Vagina (tissue), 2 donors: ENCODE data around the gene FOXE3.

Experiments
- CTCF ChIP-seq, 3 experiments: fragments of 450-650 bp in 2 of 3; fragments of 200-600 bp in 1 of 3; sonication (generic) in 1 of 3; IDR thresholded peaks; one replicate each; pipeline ENCODE4 v1.5.1; 2017 to 2019; ENCODE audit warnings: antibody characterized with exemption in 3 of 3, mild to moderate bottlenecking in 2 of 3, moderate library complexity in 2 of 3
- POLR2AphosphoS5 ChIP-seq, 2 donors: sonication (generic); formaldehyde crosslinking; IDR thresholded peaks; one replicate each; pipeline ENCODE4 v1.9.0; 2017; ENCODE audit warnings: antibody characterized with exemption in 2 of 2, mild to moderate bottlenecking in 2 of 2, low read depth in 1 of 2; ENCODE audit not compliant: insufficient read depth in 1 of 2

GRCh38 chr1:47435506-47436303, 19.6 kb downstream of the FOXE3 start:
- TF ChIP-seq CTCF (IDR thresholded peaks at IDR 0.05) (no peak), POLR2AphosphoS5 (IDR thresholded peaks at IDR 0.05; ENCODE audit: insufficient read depth in 1 of 2, low read depth in 1 of 2) (no peak)
